PC-3 (cell line): ENCODE measurements around the gene CREBZF. TPM values are rescaled to one million over a fixed set of nuclear protein-coding genes. Genes with fewer than 3 reads are reported as not detected.

Experiments used
- ATAC-seq: fragments of 200-7000 bp; cut with Tn5 transposase; 2 replicates; pipeline ENCODE4 v1.9.1; 2020; ENCODE audit warnings: mild to moderate bottlenecking, moderate library complexity
- BruUV-seq: library from RNA; stranded (reverse); fragments of 400-500 nt; replicated peaks from 2 replicates; lab custom pipeline; 2021; lab: Mats Ljungman, UMichigan
- CTCF ChIA-PET: fragments of 300-600 bp; sonication (Branson Sonifier 250); formaldehyde crosslinking; loops from one replicate; lab custom pipeline; 2022; ENCODE audit warnings: antibody characterized with exemption; lab: Charles Lee
- POLR2A ChIA-PET: fragments of 300-600 bp; sonication (Branson Sonifier 250); formaldehyde crosslinking; loops from one replicate; lab custom pipeline; 2022; ENCODE audit warnings: antibody characterized with exemption; ENCODE audit not compliant: unreplicated experiment; lab: Charles Lee
- DNase-seq: peaks from one replicate; pipeline ENCODE4 v3.0.0-alpha.2; 2015
- H2AFZ ChIP-seq: fragments of 300-600 bp; sonication (generic); 2 replicates; pipeline ENCODE4 v1.6.0; 2016; ENCODE audit warnings: antibody characterized with exemption, low read length
- H3F3A ChIP-seq: fragments of 300-600 bp; sonication (generic); one replicate; pipeline ENCODE4 v1.6.0; 2017; ENCODE audit warnings: antibody characterized with exemption, low read length, control low read depth, mild to moderate bottlenecking; ENCODE audit not compliant: unreplicated experiment
- H3K27ac ChIP-seq: fragments of 300-600 bp; sonication (generic); 2 replicates; pipeline ENCODE4 v1.5.1; 2016; ENCODE audit warnings: mild to moderate bottlenecking, low read length
- H3K27me3 ChIP-seq: fragments of 300-600 bp; sonication (generic); 2 replicates; pipeline ENCODE4 v1.6.1; 2016; ENCODE audit warnings: low read length, mixed read lengths
- H3K36me3 ChIP-seq: fragments of 300-600 bp; sonication (generic); 2 replicates; pipeline ENCODE4 v1.6.1; 2016; ENCODE audit warnings: low read depth, mixed run types, low read length, mixed read lengths
- H3K4me1 ChIP-seq: fragments of 300-600 bp; sonication (generic); 2 replicates; pipeline ENCODE4 v1.5.1; 2016; ENCODE audit warnings: low read length; ENCODE audit not compliant: insufficient read depth
- H3K4me2 ChIP-seq: fragments of 300-600 bp; sonication (generic); 2 replicates; pipeline ENCODE4 v1.6.0; 2016; ENCODE audit warnings: low read length
- H3K4me3 ChIP-seq: fragments of 300-600 bp; sonication (generic); 2 replicates; pipeline ENCODE4 v1.5.1; 2016; ENCODE audit warnings: mild to moderate bottlenecking, low read length, mixed read lengths
- H3K79me2 ChIP-seq: fragments of 300-600 bp; sonication (generic); 2 replicates; pipeline ENCODE4 v1.6.1; 2017; ENCODE audit warnings: low read length, mixed read lengths
- H3K9ac ChIP-seq: fragments of 300-600 bp; sonication (generic); 2 replicates; pipeline ENCODE4 v1.6.0; 2016; ENCODE audit warnings: mild to moderate bottlenecking, low read length
- H3K9me2 ChIP-seq: fragments of 300-600 bp; sonication (generic); replicated peaks from 2 replicates; pipeline ENCODE4 v1.6.1; 2016; ENCODE audit warnings: mixed run types, low read length, mixed read lengths
- H3K9me3 ChIP-seq: fragments of 300-600 bp; sonication (generic); 2 replicates; pipeline ENCODE4 v1.6.1; 2016; ENCODE audit warnings: low read length, mixed read lengths
- H4K20me1 ChIP-seq: fragments of 300-600 bp; sonication (generic); 2 replicates; pipeline ENCODE4 v1.6.1; 2016; ENCODE audit warnings: low read length, mixed read lengths
- CTCF ChIP-seq: fragments of 300-600 bp; sonication (generic); conservative IDR thresholded peaks from 2 replicates; pipeline ENCODE4 v1.5.1; 2017; ENCODE audit warnings: antibody characterized with exemption, low read depth, mild to moderate bottlenecking, low read length
- EZH2 ChIP-seq: fragments of 300-600 bp; sonication (generic); IDR thresholded peaks from one replicate; pipeline ENCODE4 v1.6.1; 2017; ENCODE audit warnings: antibody characterized with exemption, mild to moderate bottlenecking, low read length; ENCODE audit not compliant: unreplicated experiment
- EZH2phosphoT487 ChIP-seq: fragments of 300-600 bp; sonication (generic); IDR thresholded peaks from 2 replicates; pipeline ENCODE4 v1.6.1; 2018; ENCODE audit warnings: mild to moderate bottlenecking, antibody characterized with exemption, low read length, borderline replicate concordance
- intact Hi-C: fragments of 100-400 bp; cut with micrococcal nuclease; formaldehyde crosslinking; loops from 2 replicates; pipeline ENCODE4 v1.9.0; 2023
- total RNA-seq: library from RNA; depleted of rRNA; stranded (reverse); fragments of >200 nt; gene quantifications from 2 replicates; pipeline ENCODE4 v1.2.3, GENCODE V29; 2014

CREBZF gene
- total RNA-seq, 1 experiment from 2014 or later: 75.0 TPM

- Histone ChIP-seq H3K27me3 (no peaks in the 10 kb centered on the region), H3K36me3 (peaks cover 12% of the 10 kb centered on the region; the same call in 1 of the 2 replicates), H3K9ac (peak within 1 kb of the TSS; percentile 78), H3K4me1 (peaks cover 25% of the 10 kb centered on the region), H3K4me2 (peak within 1 kb of the TSS; percentile 97), H3K27ac (peak within 1 kb of the TSS; percentile 30), H3F3A (no peaks in the 10 kb centered on the region), H3K9me2 (no peaks in the 10 kb centered on the region), H3K4me3 (peak within 1 kb of the TSS; percentile 83), H3K79me2 (peaks cover 39% of the 10 kb centered on the region), H4K20me1 (no peaks in the 10 kb centered on the region), H3K9me3 (no peaks in the 10 kb centered on the region), H2AFZ (peak within 1 kb of the TSS; percentile 89)
- BruUV-seq: TSS peak; percentile 78
- no peak for TF ChIP-seq EZH2phosphoT487
- no peak for TF ChIP-seq EZH2
- TF ChIP-seq CTCF: no peak
- POLR2A ChIA-PET: interaction anchor here (0.6 to 0.8 kb wide), 4 partner anchors 20 to 234 kb away, joined by 3 to 16 read pairs (median 6); partner anchors contain the start of gene TMEM126A
- intact Hi-C loops: loop anchor here (1.0 to 10.0 kb wide), 4 partner anchors 19 to 1287 kb away; partner anchors contain the start of gene TMEM126A
- peak; percentile 99 for DNase-seq
- ATAC-seq: peak; percentile 97
- CTCF ChIA-PET: interaction anchor here (0.8 kb wide), 1 partner anchor 1410 kb away, joined by 9 read pairs; the partner anchor contains the start of gene TMEM135
These were observed 36.7 kb downstream of the CREBZF start, which contains the start of gene TMEM126B for GRCh38 chr11:85627998-85628770. TSS of gene TMEM126B (plus strand) at chr11:85628593. CDS start at chr11:85628608, 15 bp downstream.

- ATAC-seq (peak; percentile 16), DNase-seq (peak; percentile 61)
- Histone ChIP-seq H3K4me3 (peak within 1 kb of the TSS; percentile 83), H3K27me3 (no peaks in the 10 kb centered on the region), H3K27ac (0 out of 2 replicates have a peak within 1 kb of the TSS, but pooled peaks have one; percentile 1), H3K36me3 (peaks cover 12% of the 10 kb centered on the region; the same call in 1 of the 2 replicates), H3K9me3 (no peaks in the 10 kb centered on the region), H3K79me2 (peaks cover 39% of the 10 kb centered on the region), H3F3A (no peaks in the 10 kb centered on the region), H3K9me2 (no peaks in the 10 kb centered on the region), H2AFZ (peak within 1 kb of the TSS; percentile 89), H3K9ac (peak within 1 kb of the TSS; percentile 65), H3K4me2 (peak within 1 kb of the TSS; percentile 97), H3K4me1 (peaks cover 25% of the 10 kb centered on the region), H4K20me1 (no peaks in the 10 kb centered on the region)
- BruUV-seq: no TSS peak
- CTCF ChIA-PET: no interaction called here
- POLR2A ChIA-PET: interaction anchor here (0.6 to 0.8 kb wide), 3 partner anchors 20 to 235 kb away, joined by 3 to 16 read pairs (median 8); partner anchors contain the start of gene TMEM126A
- intact Hi-C loops: loop anchor here (2.0 to 10.0 kb wide), 2 partner anchors 33 to 1287 kb away; no protein-coding TSS in a partner anchor
- TF ChIP-seq EZH2phosphoT487 (no peak), EZH2 (no peak), CTCF (no peak)
These were observed 37.5 kb downstream of the CREBZF start, which contains the start of gene DLG2 for GRCh38 chr11:85627332-85627997. TSS of gene DLG2 (minus strand) at chr11:85627344.
